PC-9 (cell line): ENCODE results near the gene IQCM.

ENCODE experiments used
- CTCF ChIP-seq: fragments of 200-600 bp; sonication (generic); conservative IDR thresholded peaks from 2 replicates; pipeline ENCODE4 v1.6.1; 2017; ENCODE audit warnings: mixed run types, antibody characterized with exemption, mild to moderate bottlenecking, moderate library complexity
- EZH2 ChIP-seq: fragments of 200-600 bp; sonication (generic); IDR thresholded peaks from 2 replicates; pipeline ENCODE4 v1.8.0; 2017; ENCODE audit warnings: antibody characterized with exemption, low read depth

GRCh38 chr4:149836546-149836945, 20.9 kb upstream of the IQCM start:
- TF ChIP-seq CTCF: no peak
- TF ChIP-seq EZH2: no peak
